Astrocyte (in vitro differentiated cells and primary cell): ENCODE results near the gene DNAH14. TPM values are rescaled to one million over a fixed set of nuclear protein-coding genes. Genes with fewer than 3 reads are reported as not detected.
"Not testable (repeated sequence)": the region's sequence is repeated elsewhere in the genome, so short reads cannot be mapped to it uniquely, and the experiment has no call there.

Experiments
- DNase-seq: peaks from one replicate; pipeline ENCODE4 v3.0.0-alpha.2; 2010; ENCODE audit warnings: low read depth
- FAIRE-seq: peaks from 2 replicates; lab custom pipeline; 2011; peaks lifted over from hg19 to GRCh38; lab: Jason Lieb, UNC
- H2AFZ ChIP-seq: 2 replicates; pipeline ENCODE4 v1.6.0; 2012; ENCODE audit warnings: low read depth, low read length, inconsistent platforms
- H3K27ac ChIP-seq: 2 replicates; pipeline ENCODE4 v1.5.1; 2011; ENCODE audit warnings: low read depth, low read length, inconsistent platforms
- H3K27me3 ChIP-seq: 2 replicates; pipeline ENCODE4 v1.6.0; 2011; ENCODE audit warnings: low read length, inconsistent platforms; ENCODE audit not compliant: insufficient read depth
- H3K36me3 ChIP-seq: 2 replicates; pipeline ENCODE4 v1.5.1; 2011; ENCODE audit warnings: low read length, inconsistent platforms; ENCODE audit not compliant: insufficient read depth
- H3K4me1 ChIP-seq: 2 replicates; pipeline ENCODE4 v1.5.1; 2011; ENCODE audit warnings: low read length, inconsistent platforms; ENCODE audit not compliant: insufficient read depth
- H3K4me2 ChIP-seq: 2 replicates; pipeline ENCODE4 v1.6.0; 2012; ENCODE audit warnings: low read length, inconsistent platforms
- H3K4me3 ChIP-seq: 2 replicates; pipeline ENCODE4 v1.5.1; 2011; ENCODE audit warnings: low read depth, mild to moderate bottlenecking, low read length, inconsistent platforms; ENCODE audit not compliant: insufficient read depth
- H3K79me2 ChIP-seq: 2 replicates; pipeline ENCODE4 v1.6.0; 2012; ENCODE audit warnings: mild to moderate bottlenecking, low read length, inconsistent platforms; ENCODE audit not compliant: insufficient read depth
- H3K9ac ChIP-seq: 2 replicates; pipeline ENCODE4 v1.6.0; 2012; ENCODE audit warnings: mild to moderate bottlenecking, low read length, inconsistent platforms
- H3K9me3 ChIP-seq: 2 replicates; pipeline ENCODE4 v1.5.1; 2012; ENCODE audit warnings: low read depth, mild to moderate bottlenecking, low read length, inconsistent platforms; ENCODE audit not compliant: insufficient read depth
- H4K20me1 ChIP-seq: 2 replicates; pipeline ENCODE4 v1.6.0; 2012; ENCODE audit warnings: low read length, inconsistent platforms; ENCODE audit not compliant: insufficient read depth
- H3K27ac Mint-ChIP-seq: one replicate; pipeline ENCODE4 v1.8.0; 2021; ENCODE audit warnings: mild to moderate bottlenecking, mixed read lengths; ENCODE audit not compliant: unreplicated experiment
- H3K27me3 Mint-ChIP-seq: one replicate; pipeline ENCODE4 v1.8.0; 2021; ENCODE audit warnings: low read depth, mixed read lengths; ENCODE audit not compliant: unreplicated experiment
- H3K36me3 Mint-ChIP-seq: one replicate; pipeline ENCODE4 v1.8.0; 2021; ENCODE audit warnings: low read depth, mixed read lengths; ENCODE audit not compliant: unreplicated experiment
- H3K4me1 Mint-ChIP-seq: one replicate; pipeline ENCODE4 v1.8.0; 2021; ENCODE audit warnings: low read depth, mixed read lengths; ENCODE audit not compliant: unreplicated experiment
- H3K4me3 Mint-ChIP-seq: one replicate; pipeline ENCODE4 v1.8.0; 2021; ENCODE audit warnings: mild to moderate bottlenecking, moderate library complexity, mixed read lengths; ENCODE audit not compliant: unreplicated experiment
- H3K9me3 Mint-ChIP-seq: one replicate; pipeline ENCODE4 v1.8.0; 2021; ENCODE audit warnings: mild to moderate bottlenecking, mixed read lengths; ENCODE audit not compliant: unreplicated experiment
- CTCF ChIP-seq: IDR thresholded peaks from 2 replicates; pipeline ENCODE4 v1.5.1; 2011; ENCODE audit warnings: low read depth, mild to moderate bottlenecking, inconsistent platforms, low read length, moderate library complexity; ENCODE audit not compliant: insufficient read depth
- EZH2 ChIP-seq: IDR thresholded peaks from 2 replicates; pipeline ENCODE4 v1.6.1; 2012; ENCODE audit warnings: mild to moderate bottlenecking, low read length, inconsistent platforms; ENCODE audit not compliant: insufficient read depth
- total RNA-seq: library from RNA; stranded (reverse); gene quantifications from 2 replicates; pipeline ENCODE4 v1.2.1, GENCODE V29; 2021

Gene DNAH14
- total RNA-seq, 1 donor from 2014 or later = 21.2 TPM

GRCh38 chr1:225158291-225158690 is 228.8 kb downstream of the DNAH14 start:
- no peaks in the 10 kb centered on the region for H3K27me3 ChIP-seq
- FAIRE-seq (no peak), DNase-seq (no peak)
- H3K27ac ChIP-seq = no peak overlapping the region
- Mint-ChIP-seq H3K27ac (no peak overlapping the region), H3K9me3 (peaks cover 2% of the 10 kb centered on the region), H3K4me1 (no peaks in the 10 kb centered on the region), H3K36me3 (no peaks in the 10 kb centered on the region), H3K27me3 (no peaks in the 10 kb centered on the region), H3K4me3 (no peak overlapping the region)
- TF ChIP-seq CTCF (no peak), EZH2 (no peak)
- H3K4me2 ChIP-seq = no peak overlapping the region
- H3K79me2 ChIP-seq = no peaks in the 10 kb centered on the region
- no peaks in the 10 kb centered on the region for H3K4me1 ChIP-seq
- no peaks in the 10 kb centered on the region for H4K20me1 ChIP-seq
- no peaks in the 10 kb centered on the region for H3K9me3 ChIP-seq
- H3K4me3 ChIP-seq = no peak overlapping the region
- no peaks in the 10 kb centered on the region for H3K36me3 ChIP-seq
- no peak overlapping the region for H3K9ac ChIP-seq
- H2AFZ ChIP-seq = no peak overlapping the region

- Mint-ChIP-seq H3K27ac (no peak overlapping the region), H3K4me1 (no peaks in the 10 kb centered on the region), H3K36me3 (no peaks in the 10 kb centered on the region), H3K27me3 (no peaks in the 10 kb centered on the region), H3K4me3 (no peak overlapping the region), H3K9me3 (peaks cover 2% of the 10 kb centered on the region)
- Histone ChIP-seq H3K27me3 (no peaks in the 10 kb centered on the region), H3K4me1 (no peaks in the 10 kb centered on the region), H3K36me3 (no peaks in the 10 kb centered on the region), H3K4me2 (no peak overlapping the region), H3K9ac (no peak overlapping the region), H3K27ac (no peak overlapping the region), H3K4me3 (no peak overlapping the region), H4K20me1 (no peaks in the 10 kb centered on the region), H2AFZ (no peak overlapping the region), H3K79me2 (no peaks in the 10 kb centered on the region), H3K9me3 (no peaks in the 10 kb centered on the region)
- DNase-seq = no peak
- TF ChIP-seq CTCF = no peak
- no peak for TF ChIP-seq EZH2
- FAIRE-seq = no peak
These were observed 230.3 kb downstream of the DNAH14 start for GRCh38 chr1:225159793-225160192.

- DNase-seq, H3K27me3 ChIP-seq, H3K4me3 Mint-ChIP-seq, H3K9ac ChIP-seq, H3K4me1 Mint-ChIP-seq, H3K79me2 ChIP-seq, H3K36me3 ChIP-seq, H3K4me1 ChIP-seq, H3K4me2 ChIP-seq, FAIRE-seq, H3K27ac ChIP-seq, H2AFZ ChIP-seq, H3K27me3 Mint-ChIP-seq, H3K4me3 ChIP-seq, H4K20me1 ChIP-seq, H3K27ac Mint-ChIP-seq: not testable (repeated sequence)
- H3K9me3 ChIP-seq = peaks cover 11% of the 10 kb centered on the region
- peaks cover 30% of the 10 kb centered on the region for H3K9me3 Mint-ChIP-seq
- peaks cover 19% of the 10 kb centered on the region for H3K36me3 Mint-ChIP-seq
These were observed 247.9 kb downstream of the DNAH14 start for GRCh38 chr1:225177409-225177808.
